PC-9 (cell line): ENCODE measurements around the gene SYT2. TPM values are rescaled to one million over a fixed set of nuclear protein-coding genes. Genes with fewer than 3 reads are reported as not detected.
"Not testable (repeated sequence)": the region's sequence is repeated elsewhere in the genome, so short reads cannot be mapped to it uniquely, and the experiment has no call there.

Source experiments
- BruUV-seq: library from RNA; stranded (reverse); fragments of 400-500 nt; replicated peaks from 2 replicates; lab custom pipeline; 2021; lab: Mats Ljungman, UMichigan
- CTCF ChIA-PET: fragments of 300-600 bp; sonication (Branson Sonifier 250); formaldehyde crosslinking; loops from one replicate; lab custom pipeline; 2022; ENCODE audit warnings: antibody characterized with exemption; lab: Charles Lee
- POLR2A ChIA-PET: fragments of 300-600 bp; sonication (Branson Sonifier 250); formaldehyde crosslinking; loops from one replicate; lab custom pipeline; 2022; ENCODE audit warnings: antibody characterized with exemption; ENCODE audit not compliant: unreplicated experiment; lab: Charles Lee
- DNase-seq, 2 experiments: peaks; one replicate each; pipeline versions ENCODE4 v3.0.0 to v3.0.0-alpha.2; 2015 to 2022; ENCODE audit warnings: mixed read lengths in 1 of 2
- H2AFZ ChIP-seq: fragments of 200-600 bp; sonication (generic); 2 replicates; pipeline ENCODE4 v1.8.1; 2017; ENCODE audit warnings: antibody characterized with exemption
- H3F3A ChIP-seq: fragments of 200-600 bp; sonication (generic); 2 replicates; pipeline ENCODE4 v1.8.1; 2017; ENCODE audit warnings: antibody characterized with exemption, mild to moderate bottlenecking, low read depth; ENCODE audit not compliant: insufficient read depth
- H3K27ac ChIP-seq: fragments of 200-600 bp; sonication (generic); 2 replicates; pipeline ENCODE4 v1.6.1; 2016; ENCODE audit warnings: mixed run types
- H3K27me3 ChIP-seq: fragments of 200-600 bp; sonication (generic); 2 replicates; pipeline ENCODE4 v1.6.1; 2016; ENCODE audit warnings: low read depth, mixed run types; ENCODE audit not compliant: insufficient read depth
- H3K36me3 ChIP-seq: fragments of 200-600 bp; sonication (generic); 2 replicates; pipeline ENCODE4 v1.6.1; 2016; ENCODE audit warnings: low read depth, mixed run types
- H3K4me1 ChIP-seq: fragments of 200-600 bp; sonication (generic); replicated peaks from 2 replicates; pipeline ENCODE4 v1.6.1; 2016; ENCODE audit warnings: mixed run types; ENCODE audit not compliant: insufficient read depth
- H3K4me2 ChIP-seq: fragments of 200-600 bp; sonication (generic); 2 replicates; pipeline ENCODE4 v1.6.1; 2017; ENCODE audit warnings: mixed run types
- H3K4me3 ChIP-seq: fragments of 200-600 bp; sonication (generic); 2 replicates; pipeline ENCODE4 v1.6.1; 2016; ENCODE audit warnings: mixed run types
- H3K79me2 ChIP-seq: fragments of 200-600 bp; sonication (generic); 2 replicates; pipeline ENCODE4 v1.6.1; 2017; ENCODE audit warnings: low read depth, mixed run types
- H3K9me2 ChIP-seq: fragments of 200-600 bp; sonication (generic); 2 replicates; pipeline ENCODE4 v1.8.1; 2017; ENCODE audit warnings: mild to moderate bottlenecking; ENCODE audit not compliant: insufficient read depth
- H3K9me3 ChIP-seq: fragments of 200-600 bp; sonication (generic); 2 replicates; pipeline ENCODE4 v1.8.1; 2016; ENCODE audit warnings: low read depth; ENCODE audit not compliant: insufficient read depth
- H4K20me1 ChIP-seq: fragments of 200-600 bp; sonication (generic); 2 replicates; pipeline ENCODE4 v1.8.1; 2017; ENCODE audit not compliant: insufficient read depth
- EZH2 ChIP-seq: fragments of 200-600 bp; sonication (generic); IDR thresholded peaks from 2 replicates; pipeline ENCODE4 v1.8.0; 2017; ENCODE audit warnings: antibody characterized with exemption, low read depth
- intact Hi-C: fragments of 100-400 bp; cut with micrococcal nuclease; formaldehyde crosslinking; loops from one replicate; pipeline ENCODE4 v1.10.0; 2022; ENCODE audit not compliant: unreplicated experiment
- total RNA-seq: library from RNA; stranded (reverse); gene quantifications from 2 replicates; pipeline ENCODE4 v1.2.3, GENCODE V29; 2021
- TF ChIP-seq, protein P1 (sequence below): fragments of 200-600 bp; sonication (generic); conservative IDR thresholded peaks from 2 replicates; pipeline ENCODE4 v1.6.1; 2017; ENCODE audit warnings: mixed run types, antibody characterized with exemption, mild to moderate bottlenecking, moderate library complexity

Gene SYT2
- total RNA-seq, 1 experiment from 2014 or later: 0.07 TPM

DNA sequence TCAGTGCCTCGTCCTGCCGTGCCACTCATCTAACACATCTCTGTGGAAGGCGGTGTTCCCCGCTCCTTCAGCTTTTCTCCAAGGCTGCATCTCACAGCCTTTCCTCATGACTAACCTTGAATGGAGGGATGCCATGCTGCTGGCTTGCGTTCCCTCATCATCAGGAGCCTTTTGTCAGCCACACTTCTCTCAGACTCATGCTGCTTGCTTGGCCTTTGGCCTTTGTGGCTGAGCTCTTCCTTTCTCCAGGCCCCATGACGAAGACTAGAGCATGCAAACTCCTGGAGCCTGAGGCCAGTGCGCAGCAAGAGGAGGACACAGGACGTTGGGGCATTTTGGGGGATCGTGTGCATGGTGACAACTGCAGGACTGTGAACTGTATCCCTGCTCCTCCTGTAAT, 70.8 kb downstream of the SYT2 start:
- no peaks in the 10 kb centered on the region for H4K20me1 ChIP-seq
- DNase-seq: no peak
- H3K36me3 ChIP-seq: no peaks in the 10 kb centered on the region
- POLR2A ChIA-PET: no interaction called here
- H3K79me2 ChIP-seq: no peaks in the 10 kb centered on the region
- H3F3A ChIP-seq: no peaks in the 10 kb centered on the region
- H3K9me2 ChIP-seq: no peaks in the 10 kb centered on the region
- H3K9me3 ChIP-seq: no peaks in the 10 kb centered on the region
- no peak overlapping the region for H3K4me2 ChIP-seq
- CTCF ChIA-PET: interaction anchor here (0.6 kb wide), 2 partner anchors 301 to 1393 kb away, joined by 3 to 8 read pairs; no protein-coding TSS in a partner anchor
- H3K4me1 ChIP-seq: no peaks in the 10 kb centered on the region
- peaks cover 64% of the 10 kb centered on the region for H3K27me3 ChIP-seq
- intact Hi-C loops: no loop called here
- no peak overlapping the region for H3K27ac ChIP-seq
- H2AFZ ChIP-seq: no peak overlapping the region
- TF ChIP-seq EZH2: no peak
- no peak overlapping the region for H3K4me3 ChIP-seq
- no TSS peak for BruUV-seq

DNA sequence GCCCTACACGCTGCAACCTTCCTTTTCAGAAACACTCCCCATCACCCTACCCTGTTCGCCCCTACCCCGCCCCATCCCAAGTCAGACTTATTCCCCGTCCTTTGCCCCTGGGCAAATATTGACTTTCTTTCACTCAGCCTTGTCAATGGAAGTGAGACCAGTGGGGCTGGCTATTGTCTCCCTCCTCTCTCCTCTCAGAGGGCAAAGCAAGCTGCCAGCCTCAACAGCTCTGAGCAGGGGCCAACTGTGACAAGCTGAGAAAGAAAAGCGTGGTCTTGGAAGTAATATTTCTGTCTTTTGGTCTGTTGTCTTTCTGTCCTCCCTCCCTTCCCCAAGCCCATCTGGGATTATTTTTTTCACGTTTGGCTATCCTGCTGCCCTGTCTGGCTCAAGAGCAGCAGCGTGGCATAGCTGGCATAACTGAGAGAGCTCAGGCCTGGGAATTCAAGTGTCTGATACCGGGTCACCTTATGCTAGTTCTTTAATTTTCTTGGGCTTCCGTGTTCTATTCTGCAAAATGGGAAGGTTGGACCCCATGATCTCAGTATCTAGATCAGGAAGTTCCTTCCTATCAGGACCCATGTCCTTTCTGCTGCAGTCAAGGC, 71.5 kb downstream of the SYT2 start:
- H3K9me3 ChIP-seq, H3K4me1 ChIP-seq, H3K36me3 ChIP-seq, H3K4me2 ChIP-seq, BruUV-seq, H3K79me2 ChIP-seq, H2AFZ ChIP-seq, DNase-seq, H3F3A ChIP-seq, POLR2A ChIA-PET, H3K27ac ChIP-seq, H3K4me3 ChIP-seq, intact Hi-C loops, H3K9me2 ChIP-seq, H4K20me1 ChIP-seq: not testable (repeated sequence)
- peaks cover 57% of the 10 kb centered on the region for H3K27me3 ChIP-seq
- CTCF ChIA-PET: interaction anchor here (0.6 kb wide), 1 partner anchor 1393 kb away, joined by 3 read pairs; no protein-coding TSS in a partner anchor

DNA sequence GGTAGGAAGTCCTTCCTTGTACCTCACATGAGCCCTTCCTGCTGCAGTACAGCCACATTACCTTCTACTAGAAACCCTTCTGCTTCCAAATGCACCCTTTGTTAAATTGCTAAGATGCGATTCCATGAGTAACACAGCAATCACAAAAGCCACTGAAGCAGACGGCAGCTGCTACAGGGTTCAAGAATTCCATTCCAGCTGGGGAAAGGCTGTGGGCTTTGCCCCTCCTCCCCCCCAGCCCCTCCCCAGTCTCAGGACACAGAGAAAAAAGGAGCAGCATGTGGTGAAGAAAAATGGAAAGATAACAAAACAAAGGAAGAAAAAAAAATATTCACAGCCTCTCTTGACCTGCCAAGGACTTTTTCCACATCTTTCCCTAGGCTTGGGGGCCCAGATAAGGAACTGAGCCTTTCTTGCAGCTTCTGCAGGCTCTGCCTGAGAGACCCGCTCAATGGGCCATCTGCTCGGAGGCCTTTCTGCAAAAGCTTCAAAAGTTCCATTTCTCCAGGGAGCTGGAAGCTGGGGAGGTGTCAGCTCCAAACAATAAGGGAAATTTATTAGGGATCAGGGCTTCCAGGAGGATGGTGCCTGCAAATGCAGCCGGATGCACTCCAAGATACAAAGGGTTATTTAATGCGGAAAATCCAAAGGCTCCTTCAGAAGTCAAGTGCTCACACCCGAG, 72.1 kb downstream of the SYT2 start:
- no peaks in the 10 kb centered on the region for H3K9me2 ChIP-seq
- no peak overlapping the region for H2AFZ ChIP-seq
- H3K4me2 ChIP-seq: no peak overlapping the region
- TF ChIP-seq EZH2: no peak
- TF ChIP-seq, protein P1, sequence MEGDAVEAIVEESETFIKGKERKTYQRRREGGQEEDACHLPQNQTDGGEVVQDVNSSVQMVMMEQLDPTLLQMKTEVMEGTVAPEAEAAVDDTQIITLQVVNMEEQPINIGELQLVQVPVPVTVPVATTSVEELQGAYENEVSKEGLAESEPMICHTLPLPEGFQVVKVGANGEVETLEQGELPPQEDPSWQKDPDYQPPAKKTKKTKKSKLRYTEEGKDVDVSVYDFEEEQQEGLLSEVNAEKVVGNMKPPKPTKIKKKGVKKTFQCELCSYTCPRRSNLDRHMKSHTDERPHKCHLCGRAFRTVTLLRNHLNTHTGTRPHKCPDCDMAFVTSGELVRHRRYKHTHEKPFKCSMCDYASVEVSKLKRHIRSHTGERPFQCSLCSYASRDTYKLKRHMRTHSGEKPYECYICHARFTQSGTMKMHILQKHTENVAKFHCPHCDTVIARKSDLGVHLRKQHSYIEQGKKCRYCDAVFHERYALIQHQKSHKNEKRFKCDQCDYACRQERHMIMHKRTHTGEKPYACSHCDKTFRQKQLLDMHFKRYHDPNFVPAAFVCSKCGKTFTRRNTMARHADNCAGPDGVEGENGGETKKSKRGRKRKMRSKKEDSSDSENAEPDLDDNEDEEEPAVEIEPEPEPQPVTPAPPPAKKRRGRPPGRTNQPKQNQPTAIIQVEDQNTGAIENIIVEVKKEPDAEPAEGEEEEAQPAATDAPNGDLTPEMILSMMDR: no peak
- ChIA-PET CTCF (no interaction called here), POLR2A (no interaction called here)
- H3F3A ChIP-seq: no peaks in the 10 kb centered on the region
- DNase-seq: no peak
- no peaks in the 10 kb centered on the region for H4K20me1 ChIP-seq
- no peaks in the 10 kb centered on the region for H3K36me3 ChIP-seq
- intact Hi-C loops: no loop called here
- H3K4me1 ChIP-seq: no peaks in the 10 kb centered on the region
- H3K27ac ChIP-seq: no peak overlapping the region
- no peak overlapping the region for H3K4me3 ChIP-seq
- H3K79me2 ChIP-seq: no peaks in the 10 kb centered on the region
- H3K9me3 ChIP-seq: no peaks in the 10 kb centered on the region
- no TSS peak for BruUV-seq
- peaks cover 52% of the 10 kb centered on the region for H3K27me3 ChIP-seq

DNA sequence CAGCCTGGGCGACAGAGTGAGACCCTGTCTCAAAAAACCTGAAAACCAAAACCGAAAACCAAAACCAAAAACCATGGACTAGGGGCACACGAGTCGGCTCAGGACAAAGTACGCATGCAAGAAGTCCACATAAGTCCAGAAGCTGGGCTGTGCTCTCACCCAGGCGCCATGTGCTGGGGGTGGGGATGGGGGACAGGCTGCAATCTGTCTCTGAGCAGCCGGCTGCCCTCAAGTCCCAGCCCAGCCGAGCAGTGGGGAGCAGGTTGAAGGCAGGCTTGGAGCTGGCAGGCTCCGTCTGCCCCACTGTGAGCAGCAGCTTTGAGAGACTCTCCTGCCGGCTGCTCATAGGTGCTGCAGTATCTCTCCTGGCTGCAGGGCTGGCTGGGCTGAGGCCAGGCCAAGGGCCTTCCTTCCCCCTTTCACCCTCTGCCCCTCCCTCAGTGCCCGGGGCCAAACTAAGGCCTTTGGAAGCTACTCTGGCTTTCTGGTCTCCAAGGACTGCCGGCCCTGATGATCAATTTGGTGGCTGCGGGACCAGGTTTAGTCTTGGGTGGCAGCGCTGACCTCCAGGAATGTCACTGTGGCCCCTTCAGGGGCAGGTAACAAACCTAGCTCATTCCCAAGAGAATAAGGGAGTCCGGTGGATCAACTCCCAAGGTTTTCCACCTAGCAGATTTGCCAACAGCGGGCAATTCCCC, 72.8 kb downstream of the SYT2 start:
- H3F3A ChIP-seq, intact Hi-C loops, H3K79me2 ChIP-seq, H4K20me1 ChIP-seq, H3K36me3 ChIP-seq, CTCF ChIA-PET, H3K4me1 ChIP-seq, H3K9me3 ChIP-seq, POLR2A ChIA-PET, DNase-seq, BruUV-seq, H3K4me2 ChIP-seq, H3K27ac ChIP-seq, H3K9me2 ChIP-seq, H2AFZ ChIP-seq, H3K4me3 ChIP-seq: not testable (repeated sequence)
- peaks cover 47% of the 10 kb centered on the region for H3K27me3 ChIP-seq

DNA sequence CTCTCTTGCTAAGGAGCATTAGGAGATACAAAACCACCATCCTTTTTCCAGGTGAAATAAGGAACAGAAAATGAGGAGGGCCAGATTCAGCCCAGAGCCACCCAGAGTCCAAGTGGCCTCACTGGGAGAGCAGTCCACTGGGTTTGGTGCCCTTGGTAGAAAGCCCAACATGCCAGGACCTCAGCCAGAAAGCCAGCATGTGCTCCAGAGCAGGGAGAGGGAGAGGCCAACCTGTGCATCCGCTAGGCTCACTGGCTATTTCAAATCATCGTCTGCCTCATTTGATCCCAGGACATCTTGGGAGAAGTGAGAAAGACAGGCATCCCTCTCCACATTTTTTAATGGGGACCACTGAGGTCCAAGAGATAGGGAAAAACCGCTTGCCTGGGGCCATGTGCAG, 74.1 kb downstream of the SYT2 start:
- BruUV-seq, DNase-seq, POLR2A ChIA-PET, H3K4me3 ChIP-seq, H4K20me1 ChIP-seq, H3K79me2 ChIP-seq, intact Hi-C loops, H3K9me2 ChIP-seq, H3K36me3 ChIP-seq, H3F3A ChIP-seq, H3K4me2 ChIP-seq, H3K27ac ChIP-seq, H3K4me1 ChIP-seq, H3K9me3 ChIP-seq, CTCF ChIA-PET, H2AFZ ChIP-seq: not testable (repeated sequence)
- peaks cover 43% of the 10 kb centered on the region for H3K27me3 ChIP-seq
